Lung (tissue), 12 donors: ENCODE data around the gene TMEM91. TPM values are rescaled to one million over a fixed set of nuclear protein-coding genes. Genes with fewer than 3 reads are reported as not detected.

Source experiments
- ATAC-seq: fragments of 200-7000 bp; cut with Tn5 transposase; one replicate; pipeline ENCODE4 v1.9.1; 2020; ENCODE audit warnings: moderate number of reproducible peaks; ENCODE audit not compliant: insufficient read depth, low FRiP score
- DNase-seq, 3 donors: peaks; one replicate each; pipeline ENCODE4 v3.0.0-alpha.2; 2013 to 2017
- H3K27ac ChIP-seq, 2 donors: one replicate each; pipeline ENCODE4 v1.5.1; 2013; ENCODE audit warnings: mild to moderate bottlenecking in 2 of 2, moderate library complexity in 2 of 2, control low read depth in 1 of 2, inconsistent platforms in 1 of 2, low read depth in 1 of 2, low read length in 1 of 2
- H3K27me3 ChIP-seq, 3 donors: one replicate each; pipeline ENCODE4 v1.5.1; 2013; ENCODE audit warnings: low read length in 2 of 3; ENCODE audit not compliant: control insufficient read depth in 3 of 3, insufficient read depth in 3 of 3
- H3K36me3 ChIP-seq, 4 donors: one replicate each; pipeline ENCODE4 v1.5.1; 2013; ENCODE audit warnings: low read length in 4 of 4, mild to moderate bottlenecking in 1 of 4, moderate library complexity in 1 of 4; ENCODE audit not compliant: control insufficient read depth in 4 of 4, insufficient read depth in 4 of 4
- H3K4me1 ChIP-seq, 5 donors: one replicate each; pipeline ENCODE4 v1.5.1; 2013; ENCODE audit warnings: low read length in 5 of 5, mild to moderate bottlenecking in 2 of 5, moderate library complexity in 1 of 5; ENCODE audit not compliant: control insufficient read depth in 5 of 5, insufficient read depth in 5 of 5
- H3K4me3 ChIP-seq: one replicate; pipeline ENCODE4 v1.5.1; 2013; ENCODE audit warnings: mild to moderate bottlenecking, control low read depth, moderate library complexity
- H3K9ac ChIP-seq, 2 donors: one replicate each; pipeline ENCODE4 v1.5.1; 2013; ENCODE audit warnings: low read length in 2 of 2, control low read depth in 1 of 2; ENCODE audit not compliant: insufficient read depth in 1 of 2
- H3K9me3 ChIP-seq, 4 donors: one replicate each; pipeline ENCODE4 v1.5.1; 2013; ENCODE audit warnings: low read length in 3 of 4, mild to moderate bottlenecking in 1 of 4, moderate library complexity in 1 of 4; ENCODE audit not compliant: control insufficient read depth in 4 of 4, insufficient read depth in 3 of 4
- CTCF ChIP-seq: IDR thresholded peaks from 2 replicates; pipeline ENCODE4 v1.5.1; 2012; ENCODE audit warnings: mild to moderate bottlenecking; ENCODE audit errors: control extremely low read depth, extremely low read depth
- WGBS, 2 donors: extraction: QIAGEN DNeasy Blood & Tissue Kit; methylation state at CpG; one replicate each; pipeline ENCODE4 v1.1.7; 2013; 5-methylcytosine and 5-hydroxymethylcytosine counted together
- polyA plus RNA-seq, 2 donors: library from polyadenylated mRNA; stranded (reverse); fragments of 200-250 nt; gene quantifications; one replicate each; pipeline ENCODE4 v1.2.1, GENCODE V29; 2013
- total RNA-seq, 2 donors: library from RNA; depleted of rRNA in 1 of 2; stranded (reverse); fragments of >200 nt in 1 of 2; gene quantifications; one replicate each; pipeline ENCODE4 v1.2.1, GENCODE V29; 2014 to 2021
- donor health status: control.
- donor health status: control.
- donor health status: Bipolar disorder and iron deficiency.
- donor health status: healthy.
- donor health status: DM: yes; HTN: yes; CAD: no.

TMEM91 gene
- total and polyA plus RNA-seq, 4 donors = 13.6 to 39.8 (median 17.0) TPM

- 93 to 96% methylated on average over 5 of the region's 5 CpGs for WGBS, 2 donors
- TF ChIP-seq CTCF = no peak
- Histone ChIP-seq H3K4me3 (no peak overlapping the region), H3K4me1 (no peaks in the 10 kb centered on the region), H3K27ac (no peak overlapping the region), H3K27me3 (no peaks in the 10 kb centered on the region), H3K36me3 (peaks cover 3 to 17% (median 8%) of the 10 kb centered on the region in 4 donors), H3K9ac (no peak overlapping the region), H3K9me3 (no peaks in the 10 kb centered on the region)
- ATAC-seq (no peak), DNase-seq (no peak)
These were observed 8.0 kb downstream of the TMEM91 start for GRCh38 chr19:41384351-41384750.

DNA sequence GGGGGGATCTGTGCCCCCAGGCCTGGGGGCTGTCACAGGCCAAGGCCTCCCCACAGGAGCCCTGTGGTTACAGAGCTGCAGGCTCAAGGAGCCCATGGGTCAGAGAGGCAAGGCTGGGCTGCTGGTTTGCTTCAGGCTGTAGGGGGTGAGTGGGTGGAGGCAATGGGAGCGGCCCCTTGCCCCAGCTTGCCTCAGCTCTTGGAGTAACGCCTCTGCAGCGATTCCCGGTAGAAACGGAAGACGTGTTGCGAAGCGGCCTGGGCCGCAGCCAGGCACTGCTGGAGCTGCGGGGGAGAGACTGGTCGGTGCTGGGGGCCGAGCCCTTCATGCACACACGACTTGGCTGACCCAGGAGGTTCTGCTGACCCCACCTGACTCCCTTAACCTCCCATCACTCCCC is 10.1 kb downstream of the TMEM91 start:
- ATAC-seq (no peak), DNase-seq (no peak)
- Histone ChIP-seq H3K9me3 (no peaks in the 10 kb centered on the region), H3K9ac (no peak overlapping the region), H3K4me3 (no peak overlapping the region), H3K36me3 (peaks cover 3 to 32% (median 11%) of the 10 kb centered on the region in 4 donors), H3K4me1 (no peaks in the 10 kb centered on the region), H3K27me3 (no peaks in the 10 kb centered on the region), H3K27ac (no peak overlapping the region)
- 88 to 89% methylated on average over 13 of the region's 13 CpGs for WGBS, 2 donors
- TF ChIP-seq CTCF = no peak

- H3K27ac ChIP-seq = no peak overlapping the region
- ATAC-seq (no peak), DNase-seq (no peak)
- H3K4me3 ChIP-seq = no peak overlapping the region
- H3K9ac ChIP-seq = no peak overlapping the region
- H3K4me1 ChIP-seq = peaks cover 0 to 3% (median 0%) of the 10 kb centered on the region in 5 donors
- no peaks in the 10 kb centered on the region for H3K27me3 ChIP-seq
- peaks cover 3 to 24% (median 8%) of the 10 kb centered on the region in 4 donors for H3K36me3 ChIP-seq
- no peaks in the 10 kb centered on the region for H3K9me3 ChIP-seq
- TF ChIP-seq CTCF = no peak
- 86 to 96% methylated on average over 11 of the region's 11 CpGs for WGBS, 2 donors
These were observed 15.3 kb downstream of the TMEM91 start for GRCh38 chr19:41391618-41392017.

DNA sequence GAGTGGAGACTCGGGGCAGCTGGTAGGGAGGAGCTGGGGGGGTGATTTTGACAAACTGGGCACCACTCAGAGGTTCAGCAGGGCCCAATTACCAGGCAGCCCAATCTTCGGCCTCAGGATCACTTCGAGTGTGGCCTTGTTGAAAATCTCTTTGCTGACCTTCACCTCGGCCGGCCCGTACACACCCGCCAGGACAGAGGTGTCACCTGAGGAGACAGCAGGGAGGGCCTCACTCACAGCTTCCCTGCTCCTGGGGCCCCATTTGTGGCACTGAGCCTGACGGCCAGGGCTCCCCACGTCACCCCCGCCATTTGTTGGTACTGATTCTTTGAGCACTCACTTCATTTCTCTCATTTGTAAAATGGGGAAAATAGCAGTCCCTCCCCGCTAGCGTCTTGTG is 16.4 kb downstream of the TMEM91 start:
- Histone ChIP-seq H3K9me3 (no peaks in the 10 kb centered on the region), H3K36me3 (peaks cover 3 to 24% (median 8%) of the 10 kb centered on the region in 4 donors), H3K9ac (no peak overlapping the region), H3K4me3 (no peak overlapping the region), H3K27ac (peak overlapping the region in 1 of 2 donors; percentile 21), H3K4me1 (peaks cover 0 to 7% (median 0%) of the 10 kb centered on the region in 5 donors), H3K27me3 (no peaks in the 10 kb centered on the region)
- no peak for TF ChIP-seq CTCF
- DNase-seq (no peak), ATAC-seq (no peak)
- 82 to 86% methylated on average over 12 of the region's 12 CpGs for WGBS, 2 donors
